GM20000 (cell line): ENCODE data around the gene PTPRN2.
"Not testable (repeated sequence)": the region's sequence is repeated elsewhere in the genome, so short reads cannot be mapped to it uniquely, and the experiment has no call there.

Experiments used
- DNase-seq: peaks from one replicate; pipeline ENCODE4 v3.0.0; 2012; ENCODE audit warnings: low spot score
- CTCF ChIP-seq: IDR thresholded peaks from 2 replicates; pipeline ENCODE4 v1.5.1; 2012; ENCODE audit warnings: mild to moderate bottlenecking, control low read depth; ENCODE audit errors: extremely low read depth, missing control alignments

Gene PTPRN2

DNA sequence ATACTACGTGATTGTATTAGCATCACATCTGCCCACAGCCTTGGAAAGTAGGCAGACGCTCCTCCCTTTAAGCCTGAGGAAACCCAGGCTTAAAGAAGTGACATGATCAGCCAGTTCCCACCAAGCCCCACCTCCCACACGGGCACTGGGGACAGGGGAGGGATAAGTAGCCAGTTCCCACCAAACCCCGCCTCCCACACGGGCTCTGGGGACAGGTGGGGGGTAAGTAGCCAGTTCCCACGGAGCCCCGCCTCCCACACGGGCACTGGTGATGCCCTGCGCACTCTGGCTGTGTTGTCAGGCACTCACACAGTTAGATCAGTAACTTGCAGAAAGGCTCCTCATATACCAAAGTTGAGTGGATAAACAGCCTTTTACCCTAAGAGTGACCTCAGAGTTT, 606.8 kb downstream of the PTPRN2 start:
- no peak for TF ChIP-seq CTCF
- no peak for DNase-seq

DNA sequence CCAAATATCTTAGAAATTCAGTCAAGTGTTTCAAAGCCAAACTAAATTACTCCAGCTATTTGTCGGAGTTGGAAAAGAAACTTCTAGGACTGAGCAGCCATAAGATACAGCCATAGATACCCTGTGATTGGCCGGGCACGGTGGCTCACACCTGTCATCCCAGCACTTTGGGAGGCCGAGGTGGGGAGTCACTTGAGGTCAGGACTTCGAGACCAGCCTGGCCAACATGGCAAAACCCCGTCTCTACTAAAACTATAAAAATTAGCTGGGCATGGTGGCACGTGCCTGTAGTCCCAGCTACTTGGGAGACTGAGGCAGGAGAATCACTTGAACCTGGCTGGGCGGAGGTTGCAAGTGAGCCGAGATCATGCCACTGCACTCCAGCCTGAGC, 607.3 kb downstream of the PTPRN2 start:
- DNase-seq = not testable (repeated sequence)

DNA sequence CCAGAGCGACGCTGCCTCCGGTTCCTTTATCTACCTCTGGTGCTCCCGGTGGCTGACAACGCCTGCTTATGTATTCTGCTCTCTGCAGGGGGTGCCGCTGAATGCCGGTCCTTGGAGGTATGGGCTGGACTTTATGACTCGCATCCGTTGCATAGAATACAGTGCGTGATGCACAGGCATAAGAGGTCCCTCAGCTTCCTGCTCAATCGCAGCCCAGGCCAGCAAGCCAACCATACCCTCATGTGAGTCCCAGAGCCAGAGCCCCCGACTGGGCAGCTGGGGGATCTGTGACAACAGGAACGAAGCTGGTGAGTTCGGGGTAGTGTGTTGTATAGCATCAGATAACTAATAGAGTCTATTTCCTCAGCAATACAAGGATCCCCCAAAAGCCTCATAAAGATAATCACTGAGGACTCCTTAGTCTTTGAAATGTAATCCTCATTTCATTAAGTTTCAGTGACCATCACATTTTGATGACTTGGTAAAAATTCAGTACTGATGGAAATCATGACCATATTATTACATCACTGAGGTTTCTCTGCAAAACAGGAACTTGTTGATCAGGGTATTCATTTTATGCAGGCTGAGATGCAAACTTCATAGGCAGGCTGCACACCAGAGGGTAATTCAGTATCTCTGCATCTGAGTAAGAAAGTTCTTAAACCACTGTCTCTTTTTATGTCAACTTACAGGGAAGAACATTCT, 607.8 kb downstream of the PTPRN2 start:
- DNase-seq = no peak
- no peak for TF ChIP-seq CTCF

GRCh38 chr7:157978766-157979165, 608.9 kb downstream of the PTPRN2 start:
- no peak for TF ChIP-seq CTCF

DNA sequence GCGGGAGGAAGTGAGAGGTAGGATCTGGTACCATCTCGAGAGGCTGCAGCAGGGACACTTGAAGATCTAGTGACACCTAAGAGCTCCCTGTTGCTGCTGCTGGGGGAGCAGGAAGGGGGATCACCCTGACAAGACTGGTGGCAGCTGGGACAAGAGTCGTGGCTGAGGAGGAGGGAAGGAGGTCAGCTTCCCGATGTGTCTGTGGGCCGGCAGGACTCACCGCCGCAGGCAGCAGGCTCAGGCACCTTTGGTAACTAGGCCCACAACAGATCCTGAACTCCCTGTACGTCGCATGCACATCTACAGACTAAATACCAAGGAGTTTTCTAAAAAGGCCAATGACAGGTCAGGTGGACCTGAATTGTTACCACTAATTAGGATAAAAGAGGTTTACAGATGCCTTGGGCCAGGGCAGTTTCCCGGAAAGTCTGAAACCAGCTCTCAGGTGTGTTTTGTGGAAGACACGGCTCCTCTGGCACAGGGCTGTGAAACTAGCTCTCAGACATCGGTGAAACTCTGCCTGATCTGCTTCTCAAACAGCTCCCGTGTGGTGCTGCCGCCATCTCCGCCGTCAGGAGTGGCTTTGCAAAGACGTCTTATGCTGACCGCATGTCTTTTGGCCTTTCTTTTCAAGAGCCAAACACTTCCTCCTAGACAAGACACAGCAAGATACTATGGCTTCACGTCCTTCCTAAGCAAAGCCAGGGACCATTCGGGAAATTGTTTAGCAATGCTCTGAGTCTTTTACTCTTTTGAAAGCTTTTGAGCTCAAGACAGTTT, 609.7 kb downstream of the PTPRN2 start:
- no peak for TF ChIP-seq CTCF
- DNase-seq = no peak

More at GRCh38 chr7:157978766-157979165, 608.9 kb downstream of the PTPRN2 start:
- no peak for DNase-seq

DNA sequence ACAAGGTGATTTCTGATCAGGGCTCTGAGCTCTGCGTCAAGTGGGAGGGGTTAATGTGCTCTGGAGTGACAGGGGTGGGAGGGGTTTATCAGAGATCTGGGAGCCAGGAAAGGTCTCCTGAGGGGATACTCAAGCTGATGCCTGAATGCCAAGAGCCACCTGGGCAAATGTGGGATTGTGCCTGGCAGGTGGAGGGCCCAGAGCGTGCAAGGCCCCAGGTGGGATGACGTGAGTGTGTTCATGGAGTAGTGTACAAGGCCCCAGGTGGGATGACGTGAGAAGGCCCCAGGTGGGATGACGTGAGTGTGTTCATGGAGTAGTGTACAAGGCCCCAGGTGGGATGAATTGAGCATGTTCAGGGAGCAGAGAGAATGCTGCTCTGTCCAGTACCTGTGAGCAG, 610.3 kb downstream of the PTPRN2 start:
- DNase-seq = no peak
- TF ChIP-seq CTCF = no peak

- no peak for TF ChIP-seq CTCF
- no peak for DNase-seq
These were observed 611.2 kb downstream of the PTPRN2 start for GRCh38 chr7:157976406-157976805.
